Fibroblast of peridontal ligament (primary cell): ENCODE measurements around the gene RBM43.

Source experiments
- DNase-seq: peaks from one replicate; pipeline ENCODE4 v3.0.0-alpha.2; 2010; ENCODE audit errors: extremely low read depth

RBM43 gene

DNA sequence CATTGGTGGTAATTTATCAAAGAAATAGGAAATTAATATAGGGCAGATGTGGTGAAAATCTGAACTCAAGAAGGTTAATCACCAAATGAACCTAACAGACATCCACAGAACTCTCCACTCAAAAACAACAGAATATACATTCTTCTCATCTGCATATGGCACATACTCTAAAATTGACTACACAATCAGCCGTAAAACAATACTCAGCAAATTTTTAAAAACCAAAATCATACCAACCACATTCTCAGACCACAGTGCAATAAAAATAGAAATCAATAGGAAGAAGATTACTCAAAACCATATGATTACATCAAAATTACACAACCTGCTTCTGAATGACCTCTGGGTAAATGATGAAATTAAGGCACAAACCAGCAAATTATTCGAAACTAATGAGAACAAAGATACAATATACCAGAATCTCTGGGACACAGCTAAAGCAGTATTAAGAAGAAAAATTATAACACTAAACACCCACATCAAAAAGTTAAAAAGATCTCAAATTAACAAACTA, 31.0 kb downstream of the RBM43 start:
- peak; percentile 46 for DNase-seq

DNA sequence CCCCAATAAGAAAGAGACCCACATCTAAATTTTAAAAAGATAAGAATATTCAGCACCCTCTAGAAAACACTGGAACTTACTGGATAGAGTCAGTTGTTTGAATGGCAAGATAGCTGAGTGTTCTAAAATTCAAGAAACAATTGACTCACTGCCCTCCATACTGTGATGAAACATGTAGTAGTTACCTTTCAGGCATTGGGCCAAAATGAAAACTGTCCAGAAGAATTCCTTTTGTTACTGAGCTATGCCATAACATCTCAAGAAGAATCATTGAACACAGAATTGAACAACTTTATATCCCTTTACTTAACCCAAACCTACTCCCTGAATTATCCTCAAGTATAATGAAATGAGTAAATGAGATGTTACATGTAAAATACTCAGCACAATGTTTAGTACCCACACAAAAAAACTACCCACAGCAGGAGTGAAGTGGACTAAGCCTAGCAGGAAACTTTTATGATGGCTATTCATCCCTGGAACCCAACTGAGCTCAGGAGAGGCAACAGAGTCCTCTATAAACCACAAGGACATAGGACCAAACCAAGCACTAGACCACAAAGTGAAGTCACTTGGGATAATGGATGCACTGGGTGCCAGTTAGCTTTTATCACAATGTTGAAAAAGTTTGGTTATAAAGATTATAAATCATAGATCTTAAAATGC, 32.7 kb downstream of the RBM43 start:
- no peak for DNase-seq

DNA sequence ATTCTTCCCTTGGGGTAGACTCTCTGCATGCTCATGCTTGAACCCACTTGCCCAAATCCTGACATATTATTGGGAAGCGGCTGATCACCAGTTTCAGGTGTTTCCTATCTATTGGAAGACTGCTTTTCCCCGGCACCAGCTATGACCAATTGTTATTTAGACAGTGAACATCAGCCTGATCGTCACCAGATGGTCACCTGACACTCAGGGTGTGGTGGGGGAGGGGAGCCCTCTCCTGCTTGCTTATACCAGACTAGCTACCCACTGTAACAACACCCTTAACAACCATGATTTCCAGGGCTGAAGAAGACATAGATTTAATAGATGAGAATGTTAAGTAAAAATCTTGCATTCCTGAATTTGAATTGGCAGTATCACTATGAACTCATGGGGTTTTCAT, 44.3 kb downstream of the RBM43 start:
- no peak for DNase-seq

DNA sequence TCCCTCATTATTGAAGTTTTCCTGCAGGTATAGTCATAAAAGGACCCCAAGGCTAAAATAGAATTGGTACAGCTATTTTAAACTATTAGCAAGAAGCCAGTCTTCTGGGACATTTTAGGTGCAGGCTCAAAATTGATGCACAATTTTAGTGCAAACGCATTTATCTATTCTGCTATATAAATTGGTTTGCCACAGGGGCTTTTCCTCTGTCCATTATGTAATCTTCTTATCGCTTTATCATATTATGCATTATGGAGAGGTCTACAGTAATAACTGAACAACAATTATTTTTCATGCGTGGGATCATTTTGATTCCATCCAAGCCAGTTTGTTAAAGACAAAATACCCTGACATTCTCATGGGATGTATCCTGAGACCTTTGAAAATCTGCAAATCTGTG, 54.6 kb downstream of the RBM43 start:
- DNase-seq, result no peak

- no peak for DNase-seq
Observed at GRCh38 chr2:151206446-151206968, 55.2 kb downstream of the RBM43 start.

GRCh38 chr2:151205571-151205970, 56.1 kb downstream of the RBM43 start:
- DNase-seq, result no peak

GRCh38 chr2:151204756-151205155, 56.9 kb downstream of the RBM43 start:
- no peak for DNase-seq

DNA sequence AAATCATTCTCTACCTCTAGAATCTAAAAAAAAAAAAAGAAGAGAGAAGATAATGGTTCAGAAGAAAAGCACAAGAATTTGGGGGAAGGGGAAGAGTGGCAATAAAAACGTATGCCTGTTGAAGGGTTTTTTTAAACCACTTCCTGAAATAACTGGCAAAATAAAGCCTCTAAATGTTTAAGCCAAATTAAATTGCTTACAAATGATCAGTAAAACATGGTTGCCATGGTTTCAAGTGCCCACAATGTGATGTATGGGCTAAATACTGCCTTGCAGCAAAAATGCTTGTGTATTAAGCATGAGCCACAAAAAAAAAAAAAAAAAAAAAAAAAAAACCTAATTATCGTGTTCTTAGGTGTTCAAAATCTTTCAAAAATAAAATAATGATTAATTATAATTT, 60.8 kb downstream of the RBM43 start:
- DNase-seq, result no peak

- DNase-seq, result no peak
Observed at GRCh38 chr2:151200277-151200676, 61.4 kb downstream of the RBM43 start.

DNA sequence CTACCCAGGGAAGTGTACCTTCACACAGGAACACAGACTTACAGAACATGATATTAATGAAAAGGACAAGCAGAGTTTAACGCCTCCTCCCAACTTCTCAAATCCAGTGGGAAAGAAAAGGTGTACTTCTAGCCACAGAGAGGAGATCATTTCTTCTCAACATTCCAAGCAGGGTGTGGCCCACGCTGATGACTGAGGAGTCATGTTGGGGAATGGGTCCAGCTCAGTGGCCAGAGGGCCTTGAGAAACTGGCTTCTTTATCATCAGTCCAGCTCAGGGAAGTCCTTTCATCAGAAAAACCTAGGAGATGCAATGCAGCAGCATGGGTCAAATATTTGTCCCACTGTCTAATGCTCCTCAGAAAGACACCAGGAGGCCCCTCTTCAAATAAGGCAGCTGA, 63.0 kb downstream of the RBM43 start:
- DNase-seq, result no peak
